PC-9 (cell line): ENCODE results near the gene CHAD. TPM values are rescaled to one million over a fixed set of nuclear protein-coding genes. Genes with fewer than 3 reads are reported as not detected.

Source experiments
- BruUV-seq: library from RNA; stranded (reverse); fragments of 400-500 nt; replicated peaks from 2 replicates; lab custom pipeline; 2021; lab: Mats Ljungman, UMichigan
- CTCF ChIA-PET: fragments of 300-600 bp; sonication (Branson Sonifier 250); formaldehyde crosslinking; loops from one replicate; lab custom pipeline; 2022; ENCODE audit warnings: antibody characterized with exemption; lab: Charles Lee
- POLR2A ChIA-PET: fragments of 300-600 bp; sonication (Branson Sonifier 250); formaldehyde crosslinking; loops from one replicate; lab custom pipeline; 2022; ENCODE audit warnings: antibody characterized with exemption; ENCODE audit not compliant: unreplicated experiment; lab: Charles Lee
- DNase-seq, 2 experiments: peaks; one replicate each; pipeline versions ENCODE4 v3.0.0 to v3.0.0-alpha.2; 2015 to 2022; ENCODE audit warnings: mixed read lengths in 1 of 2
- H2AFZ ChIP-seq: fragments of 200-600 bp; sonication (generic); 2 replicates; pipeline ENCODE4 v1.8.1; 2017; ENCODE audit warnings: antibody characterized with exemption
- H3F3A ChIP-seq: fragments of 200-600 bp; sonication (generic); 2 replicates; pipeline ENCODE4 v1.8.1; 2017; ENCODE audit warnings: antibody characterized with exemption, mild to moderate bottlenecking, low read depth; ENCODE audit not compliant: insufficient read depth
- H3K27ac ChIP-seq: fragments of 200-600 bp; sonication (generic); 2 replicates; pipeline ENCODE4 v1.6.1; 2016; ENCODE audit warnings: mixed run types
- H3K27me3 ChIP-seq: fragments of 200-600 bp; sonication (generic); 2 replicates; pipeline ENCODE4 v1.6.1; 2016; ENCODE audit warnings: low read depth, mixed run types; ENCODE audit not compliant: insufficient read depth
- H3K36me3 ChIP-seq: fragments of 200-600 bp; sonication (generic); 2 replicates; pipeline ENCODE4 v1.6.1; 2016; ENCODE audit warnings: low read depth, mixed run types
- H3K4me1 ChIP-seq: fragments of 200-600 bp; sonication (generic); replicated peaks from 2 replicates; pipeline ENCODE4 v1.6.1; 2016; ENCODE audit warnings: mixed run types; ENCODE audit not compliant: insufficient read depth
- H3K4me2 ChIP-seq: fragments of 200-600 bp; sonication (generic); 2 replicates; pipeline ENCODE4 v1.6.1; 2017; ENCODE audit warnings: mixed run types
- H3K4me3 ChIP-seq: fragments of 200-600 bp; sonication (generic); 2 replicates; pipeline ENCODE4 v1.6.1; 2016; ENCODE audit warnings: mixed run types
- H3K79me2 ChIP-seq: fragments of 200-600 bp; sonication (generic); 2 replicates; pipeline ENCODE4 v1.6.1; 2017; ENCODE audit warnings: low read depth, mixed run types
- H3K9me2 ChIP-seq: fragments of 200-600 bp; sonication (generic); 2 replicates; pipeline ENCODE4 v1.8.1; 2017; ENCODE audit warnings: mild to moderate bottlenecking; ENCODE audit not compliant: insufficient read depth
- H3K9me3 ChIP-seq: fragments of 200-600 bp; sonication (generic); 2 replicates; pipeline ENCODE4 v1.8.1; 2016; ENCODE audit warnings: low read depth; ENCODE audit not compliant: insufficient read depth
- H4K20me1 ChIP-seq: fragments of 200-600 bp; sonication (generic); 2 replicates; pipeline ENCODE4 v1.8.1; 2017; ENCODE audit not compliant: insufficient read depth
- EZH2 ChIP-seq: fragments of 200-600 bp; sonication (generic); IDR thresholded peaks from 2 replicates; pipeline ENCODE4 v1.8.0; 2017; ENCODE audit warnings: antibody characterized with exemption, low read depth
- intact Hi-C: fragments of 100-400 bp; cut with micrococcal nuclease; formaldehyde crosslinking; loops from one replicate; pipeline ENCODE4 v1.10.0; 2022; ENCODE audit not compliant: unreplicated experiment
- total RNA-seq: library from RNA; stranded (reverse); gene quantifications from 2 replicates; pipeline ENCODE4 v1.2.3, GENCODE V29; 2021
- TF ChIP-seq, protein P1 (sequence below): fragments of 200-600 bp; sonication (generic); conservative IDR thresholded peaks from 2 replicates; pipeline ENCODE4 v1.6.1; 2017; ENCODE audit warnings: mixed run types, antibody characterized with exemption, mild to moderate bottlenecking, moderate library complexity

CHAD gene
- total RNA-seq, 1 experiment from 2014 or later: not detected

DNA sequence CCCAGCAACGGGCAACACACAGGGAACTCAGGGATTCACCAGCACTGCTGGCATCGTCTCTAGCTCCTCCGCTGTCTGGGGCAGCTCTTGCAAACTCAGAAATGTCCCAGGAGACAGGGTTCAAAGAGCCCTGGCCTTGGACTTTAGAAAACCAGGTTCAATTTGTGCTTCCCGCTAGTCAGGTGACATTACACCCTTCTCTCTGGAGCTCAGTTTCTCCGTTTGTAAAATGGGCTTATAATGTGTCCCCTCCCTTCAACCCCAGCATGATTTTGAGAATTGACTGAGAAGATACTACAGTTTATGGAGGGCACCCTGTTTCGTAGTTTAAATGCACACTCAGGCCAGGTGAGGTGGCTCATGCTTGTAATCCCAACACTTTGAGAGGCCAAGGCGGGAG is 37.6 kb upstream of the CHAD start:
- POLR2A ChIA-PET: interaction anchor here (0.8 kb wide), 1 partner anchor 54 kb away, joined by 6 read pairs; no protein-coding TSS in a partner anchor

DNA sequence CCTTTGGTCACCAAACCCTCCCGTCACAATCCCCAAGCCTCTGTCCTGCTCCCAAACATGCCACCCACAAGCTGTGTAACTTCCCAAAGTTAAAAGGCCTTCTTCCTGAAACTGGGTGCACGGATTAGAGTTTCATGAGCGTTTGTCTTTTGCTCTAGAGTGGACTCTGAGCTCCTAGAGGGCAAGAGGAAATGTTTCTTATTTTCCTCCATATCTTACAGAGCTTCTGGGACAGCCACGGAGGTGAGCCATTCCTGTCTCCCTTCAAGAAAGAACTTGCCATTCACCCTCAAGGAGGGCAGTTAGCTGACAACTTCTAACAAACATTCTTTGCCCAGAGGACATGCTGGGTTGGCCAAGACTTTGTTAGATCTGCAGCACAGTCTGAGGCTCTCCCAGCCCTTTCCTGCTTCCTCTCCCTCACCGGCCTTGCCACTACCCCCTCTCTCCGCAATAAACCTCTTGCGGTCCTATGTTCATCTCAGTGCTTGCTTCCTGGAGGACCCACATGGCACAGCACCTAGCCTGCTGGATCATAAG is 37.0 kb upstream of the CHAD start:
- TF ChIP-seq EZH2: no peak
- TF ChIP-seq, protein P1, sequence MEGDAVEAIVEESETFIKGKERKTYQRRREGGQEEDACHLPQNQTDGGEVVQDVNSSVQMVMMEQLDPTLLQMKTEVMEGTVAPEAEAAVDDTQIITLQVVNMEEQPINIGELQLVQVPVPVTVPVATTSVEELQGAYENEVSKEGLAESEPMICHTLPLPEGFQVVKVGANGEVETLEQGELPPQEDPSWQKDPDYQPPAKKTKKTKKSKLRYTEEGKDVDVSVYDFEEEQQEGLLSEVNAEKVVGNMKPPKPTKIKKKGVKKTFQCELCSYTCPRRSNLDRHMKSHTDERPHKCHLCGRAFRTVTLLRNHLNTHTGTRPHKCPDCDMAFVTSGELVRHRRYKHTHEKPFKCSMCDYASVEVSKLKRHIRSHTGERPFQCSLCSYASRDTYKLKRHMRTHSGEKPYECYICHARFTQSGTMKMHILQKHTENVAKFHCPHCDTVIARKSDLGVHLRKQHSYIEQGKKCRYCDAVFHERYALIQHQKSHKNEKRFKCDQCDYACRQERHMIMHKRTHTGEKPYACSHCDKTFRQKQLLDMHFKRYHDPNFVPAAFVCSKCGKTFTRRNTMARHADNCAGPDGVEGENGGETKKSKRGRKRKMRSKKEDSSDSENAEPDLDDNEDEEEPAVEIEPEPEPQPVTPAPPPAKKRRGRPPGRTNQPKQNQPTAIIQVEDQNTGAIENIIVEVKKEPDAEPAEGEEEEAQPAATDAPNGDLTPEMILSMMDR: no peak
- ChIA-PET CTCF (no interaction called here), POLR2A (no interaction called here)
- Histone ChIP-seq H3K4me1 (peaks cover 23% of the 10 kb centered on the region), H3K4me2 (no peak overlapping the region), H3K9me3 (no peaks in the 10 kb centered on the region), H3F3A (peaks cover 23% of the 10 kb centered on the region), H2AFZ (no peak overlapping the region), H4K20me1 (no peaks in the 10 kb centered on the region), H3K36me3 (no peaks in the 10 kb centered on the region), H3K27me3 (no peaks in the 10 kb centered on the region), H3K4me3 (no peak overlapping the region), H3K27ac (no peak overlapping the region), H3K79me2 (no peaks in the 10 kb centered on the region), H3K9me2 (no peaks in the 10 kb centered on the region)
- no peak for DNase-seq
- intact Hi-C loops: loop anchor here (2.0 kb wide), 1 partner anchor 29 kb away; no protein-coding TSS in a partner anchor
- BruUV-seq: no TSS peak

More for the DNA sequence above, 37.6 kb upstream of the CHAD start:
- TF ChIP-seq EZH2: no peak
- intact Hi-C loops: no loop called here
- no peak for DNase-seq
- Histone ChIP-seq H3K4me3 (no peak overlapping the region), H3F3A (peaks cover 29% of the 10 kb centered on the region), H3K4me1 (peaks cover 30% of the 10 kb centered on the region), H3K4me2 (no peak overlapping the region), H2AFZ (no peak overlapping the region), H3K27ac (no peak overlapping the region), H3K36me3 (no peaks in the 10 kb centered on the region), H3K9me2 (no peaks in the 10 kb centered on the region), H4K20me1 (no peaks in the 10 kb centered on the region), H3K9me3 (no peaks in the 10 kb centered on the region), H3K79me2 (no peaks in the 10 kb centered on the region), H3K27me3 (no peaks in the 10 kb centered on the region)
- no TSS peak for BruUV-seq
- CTCF ChIA-PET: interaction anchor here (0.6 kb wide), 1 partner anchor 34 kb away, joined by 6 read pairs; no protein-coding TSS in a partner anchor

DNA sequence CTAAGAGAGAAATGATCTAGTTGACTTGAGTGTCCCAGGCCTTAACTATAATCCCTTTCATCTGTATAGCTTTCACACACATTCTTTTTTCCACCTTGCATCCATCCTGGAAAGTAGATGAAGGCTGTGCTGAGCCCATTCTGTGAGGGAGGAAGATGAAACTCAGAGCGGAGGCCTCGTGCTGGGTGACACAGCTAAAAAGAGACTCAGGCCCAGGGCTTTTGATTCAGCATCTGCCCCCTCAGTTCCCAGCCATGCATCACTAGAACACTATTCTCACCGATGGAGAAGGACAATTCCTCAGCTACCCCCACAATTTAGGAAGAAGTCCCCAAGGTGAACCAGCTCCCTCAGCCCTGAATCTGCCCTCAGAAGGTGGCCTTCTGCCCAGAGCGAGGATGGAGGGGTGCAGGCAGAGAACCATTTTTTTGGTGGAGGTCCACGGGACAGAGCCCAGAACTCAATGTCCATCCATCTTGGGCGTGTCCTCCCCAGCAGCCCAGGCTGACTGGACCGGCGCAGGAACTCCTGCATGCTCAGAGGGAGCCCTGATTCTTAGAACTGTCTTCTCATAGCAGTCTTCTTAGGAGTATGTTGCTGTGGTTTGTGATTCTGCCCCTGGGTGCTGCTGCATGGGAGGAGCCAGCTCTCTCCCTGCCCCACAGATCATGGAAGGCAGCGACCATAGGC is 33.8 kb upstream of the CHAD start:
- H3K4me3 ChIP-seq: no peak overlapping the region
- H3K4me2 ChIP-seq: no peak overlapping the region
- no peaks in the 10 kb centered on the region for H3K36me3 ChIP-seq
- H3K9me2 ChIP-seq: no peaks in the 10 kb centered on the region
- POLR2A ChIA-PET: no interaction called here
- DNase-seq: no peak
- H3K27ac ChIP-seq: no peak overlapping the region
- H3K9me3 ChIP-seq: no peaks in the 10 kb centered on the region
- CTCF ChIA-PET: no interaction called here
- peaks cover 22% of the 10 kb centered on the region for H3F3A ChIP-seq
- no peaks in the 10 kb centered on the region for H4K20me1 ChIP-seq
- H3K4me1 ChIP-seq: peaks cover 28% of the 10 kb centered on the region
- H3K79me2 ChIP-seq: no peaks in the 10 kb centered on the region
- no peak overlapping the region for H2AFZ ChIP-seq
- H3K27me3 ChIP-seq: no peaks in the 10 kb centered on the region
- TF ChIP-seq EZH2: no peak
- TF ChIP-seq, protein P1: no peak
- no TSS peak for BruUV-seq
- intact Hi-C loops: no loop called here
